Measurements from ENCODE around the gene BCR.

Gene BCR

GRCh38 chr22:23144932-23145877 lies 35.1 kb upstream of the BCR start, which contains the start of gene RAB36:
TSS of gene RAB36 (plus strand) at chr22:23145477. CDS start at chr22:23146617, 1,140 bp downstream.
- TF ChIP-seq, protein P1, sequence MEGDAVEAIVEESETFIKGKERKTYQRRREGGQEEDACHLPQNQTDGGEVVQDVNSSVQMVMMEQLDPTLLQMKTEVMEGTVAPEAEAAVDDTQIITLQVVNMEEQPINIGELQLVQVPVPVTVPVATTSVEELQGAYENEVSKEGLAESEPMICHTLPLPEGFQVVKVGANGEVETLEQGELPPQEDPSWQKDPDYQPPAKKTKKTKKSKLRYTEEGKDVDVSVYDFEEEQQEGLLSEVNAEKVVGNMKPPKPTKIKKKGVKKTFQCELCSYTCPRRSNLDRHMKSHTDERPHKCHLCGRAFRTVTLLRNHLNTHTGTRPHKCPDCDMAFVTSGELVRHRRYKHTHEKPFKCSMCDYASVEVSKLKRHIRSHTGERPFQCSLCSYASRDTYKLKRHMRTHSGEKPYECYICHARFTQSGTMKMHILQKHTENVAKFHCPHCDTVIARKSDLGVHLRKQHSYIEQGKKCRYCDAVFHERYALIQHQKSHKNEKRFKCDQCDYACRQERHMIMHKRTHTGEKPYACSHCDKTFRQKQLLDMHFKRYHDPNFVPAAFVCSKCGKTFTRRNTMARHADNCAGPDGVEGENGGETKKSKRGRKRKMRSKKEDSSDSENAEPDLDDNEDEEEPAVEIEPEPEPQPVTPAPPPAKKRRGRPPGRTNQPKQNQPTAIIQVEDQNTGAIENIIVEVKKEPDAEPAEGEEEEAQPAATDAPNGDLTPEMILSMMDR (IDR thresholded peaks at IDR 0.05; ENCODE audit: borderline replicate concordance, insufficient read depth, low read depth, low read length): no peak
- no peak within 1 kb of the TSS for H3K4me3 ChIP-seq (ENCODE audit: low read depth, low read length)

GRCh38 chr22:23145878-23146470 lies 34.3 kb upstream of the BCR start:
- TF ChIP-seq, protein P1 (IDR thresholded peaks at IDR 0.05; ENCODE audit: borderline replicate concordance, insufficient read depth, low read depth, low read length): no peak
- H3K4me3 ChIP-seq (ENCODE audit: low read depth, low read length): no peak overlapping the region

GRCh38 chr22:23146478-23147205 lies 33.7 kb upstream of the BCR start:
- TF ChIP-seq, protein P1 (IDR thresholded peaks at IDR 0.05; ENCODE audit: borderline replicate concordance, insufficient read depth, low read depth, low read length): no peak
- no peak overlapping the region for H3K4me3 ChIP-seq (ENCODE audit: low read depth, low read length)

DNA sequence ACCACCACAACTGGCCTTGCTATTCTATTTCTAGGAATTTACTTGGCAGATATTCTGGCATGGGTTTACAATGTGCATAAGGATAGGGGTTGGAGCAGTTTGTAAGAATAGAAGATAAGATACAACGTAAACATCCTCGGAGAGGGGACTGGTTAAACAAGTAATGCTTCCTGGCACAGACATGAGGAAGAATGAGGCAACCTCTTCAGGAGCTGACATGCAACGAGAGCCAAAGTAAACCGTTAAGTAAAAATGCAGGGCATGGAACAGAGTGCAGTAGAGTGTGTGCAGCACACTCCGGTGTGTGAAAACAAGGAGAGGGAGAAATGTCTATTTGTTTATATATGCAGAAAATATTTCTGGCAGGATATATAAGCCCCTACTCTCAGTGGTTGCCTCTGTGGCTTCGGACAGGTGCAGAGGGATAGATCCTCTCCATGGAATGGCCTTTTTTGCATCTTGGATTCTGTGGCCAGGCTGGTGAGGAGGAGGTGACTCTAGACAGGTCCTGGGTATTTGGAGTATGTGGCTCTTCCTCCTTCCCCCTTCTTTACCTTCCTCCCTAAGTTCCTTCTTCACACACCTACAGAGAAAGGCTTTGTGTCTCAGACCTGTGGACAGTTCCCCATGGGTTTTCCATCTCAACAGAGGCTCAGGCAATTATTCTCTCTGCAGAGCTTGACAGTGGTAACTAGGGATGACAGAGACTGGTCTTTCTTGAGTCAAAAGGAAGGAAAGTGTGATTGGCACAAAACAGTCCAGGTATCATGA lies 32.5 kb upstream of the BCR start:
- no peak overlapping the region for H3K4me3 ChIP-seq (ENCODE audit: low read depth, low read length)
- TF ChIP-seq, protein P1 (IDR thresholded peaks at IDR 0.05; ENCODE audit: borderline replicate concordance, insufficient read depth, low read depth, low read length): no peak

DNA sequence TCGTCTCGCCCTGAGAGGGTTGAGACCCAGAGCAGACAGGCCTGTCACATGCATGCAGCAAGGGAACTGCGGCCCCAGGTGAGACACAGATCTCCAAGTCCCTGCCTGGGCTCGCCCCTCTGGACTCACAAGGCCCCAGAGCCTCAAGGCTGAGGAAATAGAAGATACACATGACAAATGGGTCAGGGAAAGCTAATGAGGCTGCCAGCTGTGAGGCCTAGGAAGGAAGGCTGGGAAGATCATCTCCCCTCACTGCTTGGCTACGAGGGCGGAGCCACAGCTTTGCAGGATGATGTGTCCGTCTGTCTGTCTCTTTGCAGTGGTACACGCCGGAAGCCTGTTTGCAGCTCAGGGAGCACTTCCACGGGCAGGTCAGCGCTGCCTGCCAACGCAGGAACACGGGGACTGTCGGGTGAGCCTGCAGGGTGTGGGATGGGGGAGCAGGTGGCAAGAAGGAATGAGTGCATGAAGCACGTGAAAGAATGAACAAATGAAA lies 30.5 kb upstream of the BCR start:
- TF ChIP-seq, protein P1 (IDR thresholded peaks at IDR 0.05; ENCODE audit: borderline replicate concordance, insufficient read depth, low read depth, low read length): no peak

GRCh38 chr22:23150762-23151161 lies 29.5 kb upstream of the BCR start:
- TF ChIP-seq, protein P1 (IDR thresholded peaks at IDR 0.05; ENCODE audit: borderline replicate concordance, insufficient read depth, low read depth, low read length): no peak
- no peak overlapping the region for H3K4me3 ChIP-seq (ENCODE audit: low read depth, low read length)

More for the DNA sequence above, 30.5 kb upstream of the BCR start:
- no peak overlapping the region for H3K4me3 ChIP-seq (ENCODE audit: low read depth, low read length)
